Measurements from ENCODE around the gene TSPEAR.
A peak's percentile ranks its signal among the peaks of the same experiment; 100 is the strongest.

Gene TSPEAR

GRCh38 chr21:44502171-44502958 lies 209.0 kb downstream of the TSPEAR start:
- no peak for DNase-seq (ENCODE audit: low read depth)

- no peak for DNase-seq (ENCODE audit: low read depth)
Measured at GRCh38 chr21:44500111-44500510, 211.3 kb downstream of the TSPEAR start.

GRCh38 chr21:44499631-44500030 lies 211.7 kb downstream of the TSPEAR start:
- no peak for DNase-seq (ENCODE audit: low read depth)

GRCh38 chr21:44499211-44499560 lies 212.2 kb downstream of the TSPEAR start:
- no peak for DNase-seq (ENCODE audit: low read depth)

GRCh38 chr21:44498280-44499210 lies 212.8 kb downstream of the TSPEAR start:
- DNase-seq (ENCODE audit: low read depth): no peak

GRCh38 chr21:44497703-44498126 lies 213.7 kb downstream of the TSPEAR start:
- no peak for DNase-seq (ENCODE audit: low read depth)

GRCh38 chr21:44496564-44497550 lies 214.5 kb downstream of the TSPEAR start:
- DNase-seq (ENCODE audit: low read depth): no peak

GRCh38 chr21:44495611-44496563 lies 215.5 kb downstream of the TSPEAR start:
- no peak for DNase-seq (ENCODE audit: low read depth)

- no peak for DNase-seq (ENCODE audit: low read depth)
Measured at GRCh38 chr21:44494956-44495355, 216.4 kb downstream of the TSPEAR start.

GRCh38 chr21:44494418-44494817 lies 217.0 kb downstream of the TSPEAR start:
- no peak for DNase-seq (ENCODE audit: low read depth)

GRCh38 chr21:44492567-44493385 lies 218.6 kb downstream of the TSPEAR start:
- DNase-seq (ENCODE audit: low read depth): no peak

GRCh38 chr21:44490816-44491215 lies 220.6 kb downstream of the TSPEAR start:
- no peak for DNase-seq (ENCODE audit: low read depth)

- no peak for DNase-seq (ENCODE audit: low read depth)
Measured at GRCh38 chr21:44490405-44490804, 221.0 kb downstream of the TSPEAR start.

- no peak for DNase-seq (ENCODE audit: low read depth)
Measured at GRCh38 chr21:44489962-44490361, 221.4 kb downstream of the TSPEAR start.

GRCh38 chr21:44487831-44488230 lies 223.5 kb downstream of the TSPEAR start:
- peak; percentile 48 for DNase-seq (ENCODE audit: low read depth)

- no peak for DNase-seq (ENCODE audit: low read depth)
Measured at GRCh38 chr21:44486302-44486701, 225.1 kb downstream of the TSPEAR start.

GRCh38 chr21:44485796-44486195 lies 225.6 kb downstream of the TSPEAR start:
- DNase-seq (ENCODE audit: low read depth): no peak

GRCh38 chr21:44485254-44485793 lies 226.0 kb downstream of the TSPEAR start:
- DNase-seq (ENCODE audit: low read depth): peak; percentile 53

GRCh38 chr21:44484498-44485253 lies 226.7 kb downstream of the TSPEAR start:
- DNase-seq (ENCODE audit: low read depth): no peak
